Astrocyte of the spinal cord (primary cell): ENCODE results near the gene CHCHD5.
A peak's percentile ranks its signal among the peaks of the same experiment; 100 is the strongest.

Source experiments
- DNase-seq: peaks from one replicate; pipeline ENCODE4 v3.0.0; 2011; ENCODE audit warnings: low read depth, low spot score
- H3K4me3 ChIP-seq: 2 replicates; pipeline ENCODE4 v1.5.1; 2011; ENCODE audit warnings: low read depth, mild to moderate bottlenecking, low read length, moderate library complexity
- in situ Hi-C: cut with HindIII; loops from 2 replicates; pipeline ENCODE4 v1.10.0; 2017; ENCODE audit warnings: low sequenced_read_pairs
- TF ChIP-seq, protein P1 (sequence below): IDR thresholded peaks from 2 replicates; pipeline ENCODE4 v1.5.1; 2012; ENCODE audit warnings: low read depth, mild to moderate bottlenecking, low read length, inconsistent platforms

CHCHD5 gene

DNA sequence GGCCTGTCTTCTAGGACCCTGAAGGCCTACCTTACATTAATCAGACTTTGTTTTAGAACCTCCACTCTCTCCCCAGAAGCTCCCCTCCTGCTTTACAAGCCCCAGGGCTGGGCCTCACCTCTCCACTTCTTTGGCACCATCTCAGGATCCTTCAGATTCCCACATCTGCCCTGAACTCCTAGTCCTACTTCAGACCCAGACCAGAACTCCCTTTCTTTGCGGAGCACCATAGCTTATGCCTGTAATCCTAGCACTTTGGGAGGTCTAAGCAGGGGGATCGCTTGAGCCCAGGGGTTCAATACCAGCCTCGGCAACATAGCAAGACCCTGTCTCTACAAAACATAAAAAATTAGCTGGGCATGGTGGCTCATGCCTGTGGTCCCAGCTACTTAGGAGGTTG is 991 bp downstream of the CHCHD5 start:
- H3K4me3 ChIP-seq = no peak overlapping the region
- TF ChIP-seq, protein P1, sequence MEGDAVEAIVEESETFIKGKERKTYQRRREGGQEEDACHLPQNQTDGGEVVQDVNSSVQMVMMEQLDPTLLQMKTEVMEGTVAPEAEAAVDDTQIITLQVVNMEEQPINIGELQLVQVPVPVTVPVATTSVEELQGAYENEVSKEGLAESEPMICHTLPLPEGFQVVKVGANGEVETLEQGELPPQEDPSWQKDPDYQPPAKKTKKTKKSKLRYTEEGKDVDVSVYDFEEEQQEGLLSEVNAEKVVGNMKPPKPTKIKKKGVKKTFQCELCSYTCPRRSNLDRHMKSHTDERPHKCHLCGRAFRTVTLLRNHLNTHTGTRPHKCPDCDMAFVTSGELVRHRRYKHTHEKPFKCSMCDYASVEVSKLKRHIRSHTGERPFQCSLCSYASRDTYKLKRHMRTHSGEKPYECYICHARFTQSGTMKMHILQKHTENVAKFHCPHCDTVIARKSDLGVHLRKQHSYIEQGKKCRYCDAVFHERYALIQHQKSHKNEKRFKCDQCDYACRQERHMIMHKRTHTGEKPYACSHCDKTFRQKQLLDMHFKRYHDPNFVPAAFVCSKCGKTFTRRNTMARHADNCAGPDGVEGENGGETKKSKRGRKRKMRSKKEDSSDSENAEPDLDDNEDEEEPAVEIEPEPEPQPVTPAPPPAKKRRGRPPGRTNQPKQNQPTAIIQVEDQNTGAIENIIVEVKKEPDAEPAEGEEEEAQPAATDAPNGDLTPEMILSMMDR = no peak
- DNase-seq = no peak
- in situ Hi-C loops = no loop called here

GRCh38 chr2:112585873-112586464 is 1.6 kb downstream of the CHCHD5 start:
- in situ Hi-C loops = no loop called here
- TF ChIP-seq, protein P1 = no peak
- H3K4me3 ChIP-seq = no peak overlapping the region
- no peak for DNase-seq

DNA sequence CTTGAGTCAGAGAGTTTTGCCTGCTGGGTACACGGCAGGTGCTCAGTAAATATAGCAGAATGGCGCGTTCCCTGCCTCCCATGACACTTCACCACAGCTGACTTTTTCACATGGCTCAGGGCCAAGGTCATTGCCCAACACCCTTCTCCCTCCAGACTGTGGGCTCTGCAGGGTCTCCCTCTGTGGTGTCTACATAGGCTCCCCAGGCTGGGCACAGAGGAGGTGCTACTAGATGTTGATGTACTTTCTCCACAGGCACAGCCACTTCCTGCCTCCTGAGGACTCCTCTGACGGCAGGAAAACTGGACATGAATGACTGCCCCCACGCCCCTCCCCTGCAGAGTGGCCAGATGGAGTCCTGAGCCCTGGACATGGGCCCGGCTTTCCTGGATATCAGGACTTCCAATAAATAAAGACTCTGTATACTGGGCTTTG is 4.2 kb downstream of the CHCHD5 start:
- no peak overlapping the region for H3K4me3 ChIP-seq
- in situ Hi-C loops = no loop called here
- DNase-seq = peak; percentile 56
- TF ChIP-seq, protein P1 = no peak

- H3K4me3 ChIP-seq = no peak overlapping the region
- TF ChIP-seq, protein P1 = no peak
- DNase-seq = no peak
- in situ Hi-C loops = no loop called here
Observed at GRCh38 chr2:112591413-112591812, 7.0 kb downstream of the CHCHD5 start.

GRCh38 chr2:112593736-112594135 is 9.3 kb downstream of the CHCHD5 start:
- no peak overlapping the region for H3K4me3 ChIP-seq
- TF ChIP-seq, protein P1 = no peak
- in situ Hi-C loops = no loop called here
- no peak for DNase-seq

GRCh38 chr2:112597537-112598322 is 13.3 kb downstream of the CHCHD5 start:
- H3K4me3 ChIP-seq = no peak overlapping the region
- DNase-seq = no peak
- in situ Hi-C loops = no loop called here
- TF ChIP-seq, protein P1 = no peak
